Neural progenitor cell (in vitro differentiated cells): ENCODE measurements around the gene MFSD12. TPM values are rescaled to one million over a fixed set of nuclear protein-coding genes. Genes with fewer than 3 reads are reported as not detected.

Source experiments
- DNase-seq: peaks from one replicate; pipeline ENCODE4 v3.0.0-alpha.2; 2016; ENCODE audit warnings: low spot score
- H2AFZ ChIP-seq: fragments of 200-600 bp; sonication (generic); replicated peaks from 2 replicates; pipeline ENCODE4 v1.6.1; 2016; ENCODE audit warnings: antibody characterized with exemption
- H3F3A ChIP-seq: fragments of 200-600 bp; sonication (generic); 2 replicates; pipeline ENCODE4 v1.6.1; 2016; ENCODE audit warnings: antibody characterized with exemption, low read depth
- H3K27ac ChIP-seq: fragments of 200-600 bp; sonication (generic); 2 replicates; pipeline ENCODE4 v1.5.1; 2016; ENCODE audit warnings: mild to moderate bottlenecking
- H3K27me3 ChIP-seq: fragments of 200-600 bp; sonication (generic); 2 replicates; pipeline ENCODE4 v1.6.1; 2016; ENCODE audit warnings: mild to moderate bottlenecking, moderate library complexity
- H3K36me3 ChIP-seq: fragments of 200-600 bp; sonication (generic); 2 replicates; pipeline ENCODE4 v1.5.1; 2016
- H3K4me1 ChIP-seq: fragments of 200-600 bp; sonication (generic); 2 replicates; pipeline ENCODE4 v1.6.1; 2016; ENCODE audit warnings: mixed run types
- H3K4me2 ChIP-seq: fragments of 200-600 bp; sonication (generic); 2 replicates; pipeline ENCODE4 v1.6.1; 2016
- H3K4me3 ChIP-seq: fragments of 200-600 bp; sonication (generic); 2 replicates; pipeline ENCODE4 v1.5.1; 2016
- H3K79me2 ChIP-seq: fragments of 200-600 bp; sonication (generic); 2 replicates; pipeline ENCODE4 v1.6.1; 2016; ENCODE audit warnings: low read depth
- H3K9ac ChIP-seq: fragments of 200-600 bp; sonication (generic); 2 replicates; pipeline ENCODE4 v1.6.1; 2016
- H3K9me3 ChIP-seq: fragments of 200-600 bp; sonication (generic); 2 replicates; pipeline ENCODE4 v1.5.1; 2016; ENCODE audit warnings: low read depth
- H4K20me1 ChIP-seq: fragments of 200-600 bp; sonication (generic); 2 replicates; pipeline ENCODE4 v1.6.1; 2016; ENCODE audit warnings: low read depth
- H3K27ac Mint-ChIP-seq: 3 replicates; pipeline ENCODE4 v1.8.0; 2021; ENCODE audit warnings: mixed read lengths
- H3K27me3 Mint-ChIP-seq: 2 replicates; pipeline ENCODE4 v1.8.0; 2022; ENCODE audit warnings: low read depth, mild to moderate bottlenecking, inconsistent platforms, moderate library complexity, mixed read lengths; ENCODE audit not compliant: insufficient read depth
- H3K36me3 Mint-ChIP-seq: 3 replicates; pipeline ENCODE4 v1.8.0; 2021; ENCODE audit warnings: mixed read lengths
- H3K4me1 Mint-ChIP-seq: 3 replicates; pipeline ENCODE4 v1.8.0; 2021; ENCODE audit warnings: mixed read lengths
- H3K4me3 Mint-ChIP-seq: 3 replicates; pipeline ENCODE4 v1.8.0; 2021; ENCODE audit warnings: mild to moderate bottlenecking, moderate library complexity, mixed read lengths
- H3K9me3 Mint-ChIP-seq: 3 replicates; pipeline ENCODE4 v1.8.0; 2020; ENCODE audit warnings: mixed read lengths
- CTCF ChIP-seq: fragments of 200-600 bp; sonication (generic); IDR thresholded peaks from 2 replicates; pipeline ENCODE4 v1.5.1; 2017; ENCODE audit warnings: antibody characterized with exemption, mild to moderate bottlenecking
- EZH2 ChIP-seq: fragments of 200-600 bp; sonication (generic); IDR thresholded peaks from 2 replicates; pipeline ENCODE4 v1.6.1; 2017; ENCODE audit warnings: antibody characterized with exemption, mild to moderate bottlenecking, moderate library complexity
- EZH2phosphoT487 ChIP-seq: fragments of 200-600 bp; sonication (generic); IDR thresholded peaks from 2 replicates; pipeline ENCODE4 v1.6.1; 2017; ENCODE audit warnings: antibody characterized with exemption
- total RNA-seq: library from RNA; depleted of rRNA; stranded (reverse); fragments of >200 nt; gene quantifications from 2 replicates; pipeline ENCODE4 v1.2.3, GENCODE V29; 2015; ENCODE audit warnings: low replicate concordance

MFSD12 gene
- total RNA-seq, 1 donor from 2014 or later = 34.1 TPM

GRCh38 chr19:3503036-3503572, 54.3 kb downstream of the MFSD12 start:
- H3K79me2 ChIP-seq = peaks cover 40% of the 10 kb centered on the region
- no peak overlapping the region for H3K27ac ChIP-seq
- no peak for DNase-seq
- peaks cover 16% of the 10 kb centered on the region for H4K20me1 ChIP-seq
- Mint-ChIP-seq H3K4me3 (no peak overlapping the region), H3K27me3 (peaks cover 7% of the 10 kb centered on the region), H3K36me3 (no peaks in the 10 kb centered on the region), H3K4me1 (peaks cover 34% of the 10 kb centered on the region), H3K9me3 (no peaks in the 10 kb centered on the region), H3K27ac (no peak overlapping the region)
- H3K36me3 ChIP-seq = no peaks in the 10 kb centered on the region
- H3F3A ChIP-seq = peaks cover 8% of the 10 kb centered on the region
- H3K9ac ChIP-seq = no peak overlapping the region
- no peaks in the 10 kb centered on the region for H3K27me3 ChIP-seq
- TF ChIP-seq CTCF = no peak
- TF ChIP-seq EZH2 = no peak
- TF ChIP-seq EZH2phosphoT487 = no peak
- peaks cover 17% of the 10 kb centered on the region for H3K4me1 ChIP-seq
- no peaks in the 10 kb centered on the region for H3K9me3 ChIP-seq
- no peak overlapping the region for H3K4me3 ChIP-seq
- H3K4me2 ChIP-seq = no peak overlapping the region
- no peak overlapping the region for H2AFZ ChIP-seq

- Mint-ChIP-seq H3K9me3 (no peaks in the 10 kb centered on the region), H3K36me3 (peaks cover 5% of the 10 kb centered on the region), H3K4me3 (no peak overlapping the region), H3K27ac (no peak overlapping the region), H3K4me1 (peaks cover 26% of the 10 kb centered on the region), H3K27me3 (peaks cover 2% of the 10 kb centered on the region)
- no peaks in the 10 kb centered on the region for H3K36me3 ChIP-seq
- H3K9ac ChIP-seq = no peak overlapping the region
- DNase-seq = no peak
- H3K4me1 ChIP-seq = peaks cover 10% of the 10 kb centered on the region
- no peak overlapping the region for H3K4me2 ChIP-seq
- TF ChIP-seq EZH2 = no peak
- no peak for TF ChIP-seq EZH2phosphoT487
- no peak for TF ChIP-seq CTCF
- peaks cover 31% of the 10 kb centered on the region for H3K79me2 ChIP-seq
- H3K4me3 ChIP-seq = no peak overlapping the region
- H3K27me3 ChIP-seq = no peaks in the 10 kb centered on the region
- no peak overlapping the region for H3K27ac ChIP-seq
- peaks cover 8% of the 10 kb centered on the region for H3F3A ChIP-seq
- H2AFZ ChIP-seq = no peak overlapping the region
- no peaks in the 10 kb centered on the region for H3K9me3 ChIP-seq
- H4K20me1 ChIP-seq = peaks cover 3% of the 10 kb centered on the region
Observed at GRCh38 chr19:3501780-3502179, 55.6 kb downstream of the MFSD12 start.

DNA sequence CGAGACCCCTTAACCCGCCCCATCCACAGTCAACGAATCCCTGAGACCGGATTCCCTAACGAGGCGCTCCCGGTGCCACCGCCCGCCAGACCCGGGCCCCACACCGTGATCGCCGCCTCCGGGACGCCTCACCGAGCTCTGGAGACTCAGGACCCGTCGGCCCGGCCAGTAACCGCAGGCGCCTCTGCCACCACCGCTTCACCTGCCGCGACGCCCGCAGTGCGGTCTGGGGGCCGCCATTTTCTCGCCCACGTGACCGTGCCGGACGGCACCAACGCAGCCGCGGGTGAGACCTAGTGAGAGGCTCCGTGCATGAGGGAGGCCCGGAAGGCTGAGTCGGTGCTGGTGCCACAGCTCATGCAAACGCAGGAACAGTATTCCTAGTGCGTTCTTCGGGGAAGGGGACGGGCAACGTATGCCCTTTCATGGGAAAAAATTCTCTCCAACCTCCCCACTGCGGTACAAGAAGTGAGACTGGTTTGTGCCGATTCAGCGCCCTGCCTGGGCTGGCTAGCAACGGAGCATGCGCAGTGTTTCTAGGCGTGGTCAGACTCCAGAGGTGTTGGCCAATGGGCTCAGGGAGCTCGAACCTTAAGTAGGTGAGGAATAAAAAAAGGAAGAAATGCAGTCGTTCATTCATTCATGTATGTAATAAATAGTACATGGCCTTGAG, 56.8 kb downstream of the MFSD12 start, which contains the start of gene DOHH:
DOHH (minus strand) TSS at position 246 of the 673 bp plus-strand sequence. CDS start 3,860 bp downstream, outside the sequence.
- TF ChIP-seq EZH2 (no peak), EZH2phosphoT487 (no peak), CTCF (no peak)
- peak within 1 kb of the TSS; percentile 85 for H3K4me2 ChIP-seq
- Mint-ChIP-seq H3K4me3 (peak within 1 kb of the TSS; percentile 93), H3K27me3 (peaks cover 2% of the 10 kb centered on the region), H3K27ac (peak within 1 kb of the TSS; percentile 92), H3K36me3 (peaks cover 5% of the 10 kb centered on the region), H3K9me3 (no peaks in the 10 kb centered on the region), H3K4me1 (peaks cover 23% of the 10 kb centered on the region)
- H3K27ac ChIP-seq = peak within 1 kb of the TSS; percentile 98
- DNase-seq = peak; percentile 96
- no peaks in the 10 kb centered on the region for H3K9me3 ChIP-seq
- H3K9ac ChIP-seq = peak within 1 kb of the TSS; percentile 98
- H3K27me3 ChIP-seq = no peaks in the 10 kb centered on the region
- peaks cover 10% of the 10 kb centered on the region for H3K4me1 ChIP-seq
- H3K36me3 ChIP-seq = no peaks in the 10 kb centered on the region
- peak within 1 kb of the TSS; percentile 83 for H3K4me3 ChIP-seq
- H2AFZ ChIP-seq = peak within 1 kb of the TSS; percentile 99
- H3F3A ChIP-seq = peaks cover 5% of the 10 kb centered on the region
- H3K79me2 ChIP-seq = peaks cover 27% of the 10 kb centered on the region
- H4K20me1 ChIP-seq = no peaks in the 10 kb centered on the region
